ENCODE results near the gene HSF4.

GRCh38 chr16:67184453-67184994, 20.0 kb downstream of the HSF4 start:
- TF ChIP-seq CTCF (IDR thresholded peaks at IDR 0.05), result no peak
- no peak for TF ChIP-seq POLR2A (IDR thresholded peaks at IDR 0.05)

Data from transverse colon (tissue), 3 donors.